Activated T-cell treated with anti-CD3 and anti-CD28 coated beads, Interleukin-2, amount 50 U/mL, for 24 hours (primary cell): ENCODE data around the gene YWHAQ.

Experiments
- DNase-seq: peaks from one replicate; pipeline ENCODE4 v3.0.0-alpha.2; 2020
- H3K27ac Mint-ChIP-seq: 2 replicates; pipeline ENCODE4 v1.8.0; 2020; ENCODE audit warnings: mild to moderate bottlenecking, mixed read lengths
- H3K27me3 Mint-ChIP-seq: 2 replicates; pipeline ENCODE4 v1.8.0; 2020; ENCODE audit warnings: mixed read lengths
- H3K36me3 Mint-ChIP-seq: 2 replicates; pipeline ENCODE4 v1.8.0; 2020; ENCODE audit warnings: low read depth, mixed read lengths
- H3K4me1 Mint-ChIP-seq: 2 replicates; pipeline ENCODE4 v1.8.0; 2020; ENCODE audit warnings: low read depth, mixed read lengths
- H3K4me3 Mint-ChIP-seq: 2 replicates; pipeline ENCODE4 v1.8.0; 2020; ENCODE audit warnings: mild to moderate bottlenecking, moderate library complexity, mixed read lengths
- H3K9me3 Mint-ChIP-seq: 2 replicates; pipeline ENCODE4 v1.8.0; 2020; ENCODE audit warnings: mixed read lengths

Gene YWHAQ

GRCh38 chr2:9648821-9649220, 18.0 kb upstream of the YWHAQ start:
- no peak for DNase-seq
- Mint-ChIP-seq H3K9me3 (no peaks in the 10 kb centered on the region), H3K27ac (no peak overlapping the region), H3K27me3 (peaks cover 3% of the 10 kb centered on the region), H3K4me1 (peaks cover 16% of the 10 kb centered on the region), H3K36me3 (no peaks in the 10 kb centered on the region), H3K4me3 (no peak overlapping the region)

DNA sequence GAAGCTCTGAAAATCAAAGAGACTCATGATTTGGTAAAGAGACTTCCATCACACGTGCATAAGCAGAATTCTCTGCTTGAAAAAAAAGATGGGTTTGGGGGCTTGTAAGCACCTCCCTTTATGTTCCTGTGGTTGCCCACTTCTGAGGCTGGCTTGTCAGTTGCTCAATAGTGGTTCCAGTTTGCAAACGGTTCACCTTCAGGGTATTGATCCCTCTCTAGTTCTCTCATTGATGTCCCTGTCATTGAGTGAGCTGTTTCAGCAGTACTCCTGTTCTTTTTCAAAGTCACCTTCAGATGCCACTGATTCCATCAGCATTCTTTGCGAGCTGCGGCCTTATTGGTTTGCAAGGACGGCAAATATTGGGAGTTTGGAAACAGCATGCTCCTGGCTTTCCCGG, 17.1 kb upstream of the YWHAQ start:
- no peak overlapping the region for H3K27ac Mint-ChIP-seq
- no peak for DNase-seq
- H3K27me3 Mint-ChIP-seq, result peaks cover 3% of the 10 kb centered on the region
- peaks cover 16% of the 10 kb centered on the region for H3K4me1 Mint-ChIP-seq
- no peaks in the 10 kb centered on the region for H3K9me3 Mint-ChIP-seq
- H3K4me3 Mint-ChIP-seq, result no peak overlapping the region
- no peaks in the 10 kb centered on the region for H3K36me3 Mint-ChIP-seq

DNA sequence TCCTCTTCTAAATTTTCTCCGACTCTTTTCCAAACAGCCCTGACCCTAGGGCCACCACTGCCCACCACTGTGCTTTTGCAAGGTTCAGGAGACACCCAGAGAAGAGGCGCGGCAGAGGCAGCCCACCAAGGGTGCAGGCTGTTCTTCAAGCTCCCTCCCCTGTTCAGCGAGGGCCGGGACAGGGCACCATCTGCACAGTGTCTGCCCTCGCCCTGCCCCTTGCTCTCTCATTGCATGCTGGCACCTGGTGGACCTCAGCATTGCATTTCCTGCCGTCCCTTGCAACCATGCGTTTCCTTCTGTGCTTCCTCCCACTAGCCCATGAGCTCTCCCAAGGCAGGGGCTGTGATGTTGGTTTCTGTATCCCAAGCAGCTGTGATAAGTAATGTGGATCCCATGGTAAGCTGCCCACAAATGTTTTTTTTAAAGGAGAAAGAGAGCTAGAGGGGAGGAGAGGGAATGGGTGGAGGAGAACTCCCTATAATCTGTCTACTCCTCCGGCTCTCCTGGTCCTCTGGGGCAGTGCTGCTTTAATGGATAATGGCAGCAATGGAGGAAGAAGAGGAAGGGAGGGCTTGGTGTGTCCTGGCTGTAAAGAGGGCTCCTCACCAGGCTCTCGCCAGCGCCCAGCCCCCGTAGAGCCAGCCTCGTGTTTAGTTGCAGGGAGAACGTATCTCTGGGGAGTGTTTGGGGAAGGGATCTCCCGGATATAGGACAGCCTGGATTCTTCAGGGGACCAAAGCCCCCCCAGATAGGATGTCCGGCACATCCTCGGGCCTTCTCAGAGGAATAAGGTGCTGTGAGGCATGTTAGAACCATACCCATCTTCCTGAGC, 15.6 kb upstream of the YWHAQ start:
- H3K27ac Mint-ChIP-seq, result no peak overlapping the region
- peaks cover 3% of the 10 kb centered on the region for H3K27me3 Mint-ChIP-seq
- peaks cover 28% of the 10 kb centered on the region for H3K4me1 Mint-ChIP-seq
- no peaks in the 10 kb centered on the region for H3K9me3 Mint-ChIP-seq
- DNase-seq, result no peak
- H3K36me3 Mint-ChIP-seq, result no peaks in the 10 kb centered on the region
- no peak overlapping the region for H3K4me3 Mint-ChIP-seq

DNA sequence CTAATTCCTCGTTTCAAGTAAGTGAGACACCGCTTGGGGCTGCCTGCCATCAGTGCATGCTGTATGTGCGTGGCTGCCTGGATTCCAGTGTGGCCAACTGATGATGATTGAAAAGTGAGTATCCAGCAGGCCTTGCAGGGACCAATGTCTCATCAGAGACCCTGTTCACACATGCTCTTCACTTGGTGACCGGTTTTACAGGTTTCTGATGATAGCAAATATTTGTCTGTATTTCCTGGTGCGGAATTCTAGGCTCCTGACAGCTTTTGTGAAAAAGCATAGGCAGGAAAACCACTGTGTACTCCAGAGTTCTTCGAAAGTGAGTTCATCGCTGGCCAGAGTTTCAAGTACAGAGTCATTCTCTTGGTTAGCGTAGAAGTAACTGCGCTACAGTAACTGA, 13.8 kb upstream of the YWHAQ start:
- no peak for DNase-seq

GRCh38 chr2:9644021-9644420, 13.2 kb upstream of the YWHAQ start:
- no peak overlapping the region for H3K27ac Mint-ChIP-seq
- peaks cover 26% of the 10 kb centered on the region for H3K4me1 Mint-ChIP-seq
- peaks cover 3% of the 10 kb centered on the region for H3K27me3 Mint-ChIP-seq
- H3K36me3 Mint-ChIP-seq, result no peaks in the 10 kb centered on the region
- H3K4me3 Mint-ChIP-seq, result no peak overlapping the region
- no peak for DNase-seq
- no peaks in the 10 kb centered on the region for H3K9me3 Mint-ChIP-seq

More for the DNA sequence above, 13.8 kb upstream of the YWHAQ start:
- no peaks in the 10 kb centered on the region for H3K9me3 Mint-ChIP-seq
- no peaks in the 10 kb centered on the region for H3K36me3 Mint-ChIP-seq
- H3K27ac Mint-ChIP-seq, result no peak overlapping the region
- H3K4me1 Mint-ChIP-seq, result peaks cover 26% of the 10 kb centered on the region
- H3K4me3 Mint-ChIP-seq, result no peak overlapping the region
- H3K27me3 Mint-ChIP-seq, result peaks cover 3% of the 10 kb centered on the region

DNA sequence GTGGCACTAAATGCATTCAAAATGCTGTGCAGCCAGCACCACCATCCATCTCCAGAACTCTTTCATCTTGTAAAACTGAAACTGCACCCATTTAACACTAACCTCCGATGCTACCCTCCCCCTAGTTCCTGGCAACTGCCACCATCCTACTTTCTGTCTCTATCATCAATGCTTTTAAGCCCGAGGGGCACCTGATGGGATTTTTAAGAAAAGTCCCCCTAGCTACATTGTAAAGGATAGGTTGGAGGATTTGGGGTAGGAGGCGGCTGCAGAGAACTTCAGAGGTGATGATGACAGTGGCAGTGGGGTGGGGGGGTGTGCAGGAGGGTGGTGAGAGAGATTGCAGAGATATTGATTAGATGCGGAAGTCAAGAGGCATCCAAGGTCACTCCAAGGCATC, 10.8 kb upstream of the YWHAQ start:
- no peaks in the 10 kb centered on the region for H3K9me3 Mint-ChIP-seq
- no peak for DNase-seq

GRCh38 chr2:9640403-9641104, 9.8 kb upstream of the YWHAQ start:
- Mint-ChIP-seq H3K4me3 (no peak overlapping the region), H3K4me1 (peaks cover 31% of the 10 kb centered on the region), H3K9me3 (no peaks in the 10 kb centered on the region), H3K27ac (no peak overlapping the region), H3K27me3 (no peaks in the 10 kb centered on the region), H3K36me3 (no peaks in the 10 kb centered on the region)
- DNase-seq, result no peak

More for the DNA sequence above, 10.8 kb upstream of the YWHAQ start:
- Mint-ChIP-seq H3K36me3 (no peaks in the 10 kb centered on the region), H3K27me3 (peaks cover 3% of the 10 kb centered on the region), H3K4me1 (peaks cover 31% of the 10 kb centered on the region), H3K4me3 (peak overlapping the region; percentile 13), H3K27ac (peak overlapping the region; percentile 12)

- no peak overlapping the region for H3K27ac Mint-ChIP-seq
- H3K9me3 Mint-ChIP-seq, result no peaks in the 10 kb centered on the region
- peaks cover 31% of the 10 kb centered on the region for H3K4me1 Mint-ChIP-seq
- no peaks in the 10 kb centered on the region for H3K36me3 Mint-ChIP-seq
- no peak overlapping the region for H3K4me3 Mint-ChIP-seq
- H3K27me3 Mint-ChIP-seq, result no peaks in the 10 kb centered on the region
- DNase-seq, result no peak
Measured at GRCh38 chr2:9639740-9640343, 9.0 kb upstream of the YWHAQ start.

DNA sequence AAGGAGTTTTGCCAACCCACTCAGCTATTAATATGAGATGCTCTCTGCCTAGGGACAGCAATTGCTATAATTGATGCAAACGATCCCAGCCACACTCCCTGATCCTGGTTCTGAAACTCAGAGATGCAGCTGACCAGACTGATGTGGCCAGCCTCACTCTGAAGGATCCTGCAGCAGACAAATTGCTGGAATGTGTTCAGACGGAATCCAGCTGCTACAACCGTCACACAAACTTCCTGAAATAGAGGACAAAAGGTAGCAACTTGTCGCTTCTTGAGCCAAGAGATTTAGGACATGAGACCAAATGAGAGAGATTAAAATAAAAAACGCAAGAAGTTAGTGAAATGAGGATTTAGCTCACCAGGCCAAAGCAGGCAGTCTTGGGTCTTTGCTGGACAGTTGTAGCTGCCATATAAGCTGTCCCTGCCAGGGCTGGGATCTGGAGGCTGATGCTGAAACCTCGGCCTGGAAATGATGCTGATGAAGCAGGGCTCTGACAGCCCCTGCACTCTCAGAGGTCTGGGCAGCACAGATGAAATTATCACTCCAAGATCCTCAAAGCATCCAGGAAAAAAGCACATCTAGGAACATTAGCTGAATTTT, 8.3 kb upstream of the YWHAQ start:
- Mint-ChIP-seq H3K4me3 (no peak overlapping the region), H3K27ac (no peak overlapping the region), H3K36me3 (no peaks in the 10 kb centered on the region), H3K9me3 (no peaks in the 10 kb centered on the region), H3K4me1 (peaks cover 31% of the 10 kb centered on the region), H3K27me3 (no peaks in the 10 kb centered on the region)
- DNase-seq, result no peak

DNA sequence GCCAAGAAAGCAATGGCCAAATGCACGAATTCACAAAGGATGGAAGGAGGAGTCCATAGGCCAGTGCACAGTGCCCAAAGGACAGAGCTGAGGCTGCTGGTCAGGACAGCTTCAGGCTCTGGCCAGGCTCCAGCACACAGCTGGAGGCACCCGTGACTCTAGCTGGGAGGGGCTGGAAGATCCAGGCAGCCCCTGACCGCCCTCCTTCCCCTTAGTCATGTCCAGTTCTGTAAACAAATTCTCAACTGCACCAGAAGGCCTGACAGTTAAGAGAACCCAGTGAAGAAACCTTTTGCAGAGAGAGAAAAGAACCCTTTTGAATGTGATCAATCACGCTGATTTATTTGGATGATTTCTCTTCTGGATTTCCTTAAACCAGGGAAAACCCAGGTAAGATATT, 7.7 kb upstream of the YWHAQ start:
- Mint-ChIP-seq H3K27me3 (no peaks in the 10 kb centered on the region), H3K27ac (no peak overlapping the region), H3K36me3 (no peaks in the 10 kb centered on the region), H3K4me1 (peaks cover 30% of the 10 kb centered on the region), H3K4me3 (no peak overlapping the region), H3K9me3 (no peaks in the 10 kb centered on the region)
- no peak for DNase-seq

DNA sequence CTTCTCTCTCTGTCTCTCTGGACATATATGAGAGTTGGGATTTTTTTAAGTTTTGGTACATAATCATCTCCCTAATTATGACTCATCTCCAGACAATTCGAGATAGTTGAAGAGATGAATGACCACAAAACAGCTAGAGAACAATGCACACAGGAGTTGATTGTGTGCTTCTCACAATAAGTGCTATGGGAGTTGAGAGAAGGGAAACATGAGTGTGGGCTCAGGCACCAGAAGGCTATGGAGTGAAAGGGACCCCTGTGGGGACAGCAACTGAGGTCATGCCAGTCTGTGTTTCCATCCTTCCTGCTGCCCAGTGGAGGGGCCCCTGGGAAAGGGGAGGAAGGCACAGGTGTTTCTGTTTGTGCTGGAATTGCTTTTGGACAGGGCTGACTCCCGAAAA, 6.5 kb upstream of the YWHAQ start:
- no peak for DNase-seq
- no peaks in the 10 kb centered on the region for H3K36me3 Mint-ChIP-seq
- peaks cover 24% of the 10 kb centered on the region for H3K4me1 Mint-ChIP-seq
- no peaks in the 10 kb centered on the region for H3K27me3 Mint-ChIP-seq
- H3K4me3 Mint-ChIP-seq, result no peak overlapping the region
- peak overlapping the region; percentile 44 for H3K27ac Mint-ChIP-seq
- H3K9me3 Mint-ChIP-seq, result no peaks in the 10 kb centered on the region

DNA sequence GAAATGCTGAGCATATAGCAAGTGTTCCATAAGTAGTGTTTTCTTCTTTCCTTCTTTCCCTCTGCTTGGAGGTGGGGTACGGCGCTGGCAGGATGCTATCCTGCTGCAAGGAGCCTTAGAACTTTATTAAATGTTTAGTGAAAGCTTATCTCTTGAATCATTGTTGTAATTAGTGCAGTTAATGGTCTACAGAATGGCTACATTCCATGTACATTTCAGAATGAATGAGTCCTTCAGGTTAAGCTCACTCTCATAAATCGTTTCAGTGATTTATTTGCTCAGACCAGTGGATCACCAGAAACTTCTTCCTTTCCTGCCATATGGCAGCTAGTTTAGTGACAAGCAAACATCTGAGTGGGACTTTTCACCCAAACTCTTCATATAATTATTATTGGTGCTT, 3.3 kb upstream of the YWHAQ start:
- H3K4me3 Mint-ChIP-seq, result no peak overlapping the region
- H3K27me3 Mint-ChIP-seq, result no peaks in the 10 kb centered on the region
- H3K36me3 Mint-ChIP-seq, result peaks cover 12% of the 10 kb centered on the region
- no peak overlapping the region for H3K27ac Mint-ChIP-seq
- DNase-seq, result no peak
- peaks cover 19% of the 10 kb centered on the region for H3K4me1 Mint-ChIP-seq
- no peaks in the 10 kb centered on the region for H3K9me3 Mint-ChIP-seq

DNA sequence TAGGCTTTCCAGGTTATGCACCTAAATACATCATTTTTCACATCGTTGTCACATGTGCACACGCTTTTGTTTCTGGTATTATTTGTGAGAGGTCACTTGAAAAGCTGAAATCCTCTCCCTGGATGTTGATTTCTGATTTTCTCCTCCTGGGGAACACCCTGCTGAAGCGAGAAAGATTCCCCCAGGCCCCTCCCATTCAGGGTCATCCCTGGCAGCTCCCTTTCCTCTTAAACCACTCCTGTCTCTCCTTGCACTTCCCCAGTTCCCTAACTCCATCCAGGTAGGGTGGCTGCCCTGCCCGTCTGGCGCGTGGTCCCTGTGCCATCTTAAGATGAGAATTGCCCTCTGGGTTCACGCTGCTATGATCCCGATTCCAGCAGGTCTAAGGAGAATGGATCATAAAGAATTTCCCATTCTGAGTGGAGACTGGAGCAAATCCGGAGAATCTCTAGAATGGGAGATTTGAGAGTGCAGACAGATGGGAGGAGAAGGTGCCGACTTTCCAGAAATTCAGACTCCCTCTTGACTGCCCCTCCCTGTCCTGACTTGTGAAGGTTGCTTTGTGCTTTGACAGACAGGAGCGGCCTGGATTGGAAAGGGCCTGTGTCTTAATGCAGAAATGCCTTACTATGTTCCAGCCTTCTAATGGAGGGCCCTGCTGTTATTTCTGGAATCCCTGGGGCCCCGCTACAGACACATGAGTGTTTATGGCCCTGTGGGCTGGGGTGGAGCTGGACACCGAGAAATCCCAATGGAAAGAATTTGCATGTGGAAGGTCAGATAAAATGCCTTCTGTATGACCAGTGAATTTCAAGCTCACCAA, 1.3 kb upstream of the YWHAQ start:
- H3K36me3 Mint-ChIP-seq, result peaks cover 32% of the 10 kb centered on the region
- H3K27ac Mint-ChIP-seq, result no peak overlapping the region
- H3K4me3 Mint-ChIP-seq, result peak overlapping the region; percentile 24
- peaks cover 34% of the 10 kb centered on the region for H3K4me1 Mint-ChIP-seq
- DNase-seq, result no peak
- H3K9me3 Mint-ChIP-seq, result no peaks in the 10 kb centered on the region
- H3K27me3 Mint-ChIP-seq, result no peaks in the 10 kb centered on the region

GRCh38 chr2:9631553-9631819, 689 bp upstream of the YWHAQ start:
- Mint-ChIP-seq H3K4me3 (peak overlapping the region; percentile 98), H3K4me1 (peaks cover 38% of the 10 kb centered on the region), H3K27me3 (no peaks in the 10 kb centered on the region), H3K36me3 (peaks cover 38% of the 10 kb centered on the region), H3K27ac (peak overlapping the region; percentile 93), H3K9me3 (no peaks in the 10 kb centered on the region)
- no peak for DNase-seq
